SK-N-SH (cell line): Measurements from ENCODE around the gene CD300LG. TPM values are rescaled to one million over a fixed set of nuclear protein-coding genes. Genes with fewer than 3 reads are reported as not detected.

Source experiments
- CTCF ChIA-PET: fragments of 300-600, 350-600 bp; formaldehyde crosslinking; extraction: SDS; loops from one replicate; lab custom pipeline; 2021; lab: Yijun Ruan, JAX
- POLR2A ChIA-PET: fragments of 350-600 bp; sonication (Branson Sonifier 250); formaldehyde crosslinking; extraction: SDS; loops from one replicate; lab custom pipeline; 2020; ENCODE audit warnings: antibody characterized with exemption, inconsistent platforms; lab: Yijun Ruan, JAX
- DNase-seq: peaks from one replicate; pipeline ENCODE4 v3.0.0; 2012
- H2AFZ ChIP-seq: fragments of 200-600 bp; sonication (generic); 2 replicates; pipeline ENCODE4 v1.8.1; 2016; ENCODE audit warnings: antibody characterized with exemption, mild to moderate bottlenecking, low read depth
- H3F3A ChIP-seq: fragments of 200-600 bp; sonication (generic); replicated peaks from 2 replicates; pipeline ENCODE3; 2016; ENCODE audit warnings: antibody characterized with exemption, mild to moderate bottlenecking; ENCODE audit not compliant: insufficient read depth
- H3K27ac ChIP-seq, 2 experiments: fragments of 200-500 bp in 1 of 2; fragments of 200-600 bp in 1 of 2; sonication (Bioruptor generic) in 1 of 2; sonication (generic), shearing (Covaris generic) in 1 of 2; 2 replicates each; pipeline versions ENCODE4 v1.5.1 to v1.6.1; 2014 to 2016; ENCODE audit warnings: low read depth in 2 of 2, inconsistent platforms in 1 of 2, low read length in 1 of 2, mild to moderate bottlenecking in 1 of 2, mixed read lengths in 1 of 2
- H3K27me3 ChIP-seq: fragments of 200-600 bp; sonication (generic), shearing (Covaris generic); 2 replicates; pipeline ENCODE4 v1.6.1; 2016; ENCODE audit warnings: mixed run types; ENCODE audit not compliant: insufficient read depth
- H3K36me3 ChIP-seq, 2 experiments: fragments of 200-500 bp in 1 of 2; fragments of 200-600 bp in 1 of 2; sonication (Bioruptor generic) in 1 of 2; sonication (generic) in 1 of 2; replicated peaks in 1 of 2; 2 replicates each; pipeline versions ENCODE3 to v1.5.1; 2014 to 2016; ENCODE audit warnings: low read length in 1 of 2, mild to moderate bottlenecking in 1 of 2; ENCODE audit not compliant: insufficient read depth in 2 of 2, control insufficient read depth in 1 of 2
- H3K4me1 ChIP-seq, 2 experiments: fragments of 200-500 bp in 1 of 2; fragments of 200-600 bp in 1 of 2; sonication (Bioruptor generic) in 1 of 2; sonication (generic), shearing (Covaris generic) in 1 of 2; 2 replicates each; pipeline versions ENCODE4 v1.5.1 to v1.6.1; 2014 to 2016; ENCODE audit warnings: low read depth in 1 of 2, low read length in 1 of 2, mixed run types in 1 of 2; ENCODE audit not compliant: insufficient read depth in 2 of 2, control insufficient read depth in 1 of 2
- H3K4me2 ChIP-seq: fragments of 200-600 bp; sonication (generic), shearing (Covaris generic); 2 replicates; pipeline ENCODE4 v1.6.1; 2017; ENCODE audit warnings: mixed run types
- H3K4me3 ChIP-seq, 2 experiments: fragments of 200-500 bp in 1 of 2; fragments of 200-600 bp in 1 of 2; sonication (Bioruptor generic) in 1 of 2; sonication (generic), shearing (Covaris generic) in 1 of 2; 2 replicates each; pipeline versions ENCODE4 v1.5.1 to v1.8.1; 2014 to 2016; ENCODE audit warnings: low read depth in 2 of 2, inconsistent platforms in 1 of 2, low read length in 1 of 2, mild to moderate bottlenecking in 1 of 2, mixed read lengths in 1 of 2, moderate library complexity in 1 of 2
- H3K79me2 ChIP-seq: fragments of 200-600 bp; sonication (generic); 2 replicates; pipeline ENCODE4 v1.8.1; 2017; ENCODE audit warnings: mild to moderate bottlenecking; ENCODE audit not compliant: insufficient read depth
- H3K9ac ChIP-seq: fragments of 200-600 bp; sonication (generic); 2 replicates; pipeline ENCODE4 v1.6.1; 2017; ENCODE audit warnings: mixed run types
- H3K9me2 ChIP-seq: fragments of 200-600 bp; sonication (generic); 2 replicates; pipeline ENCODE4 v1.6.1; 2017; ENCODE audit warnings: mixed run types
- H3K9me3 ChIP-seq: fragments of 200-600 bp; sonication (generic); 2 replicates; pipeline ENCODE4 v1.6.1; 2017; ENCODE audit warnings: mixed run types, mild to moderate bottlenecking, moderate library complexity
- H4K20me1 ChIP-seq: fragments of 200-600 bp; sonication (generic); 2 replicates; pipeline ENCODE4 v1.6.1; 2017; ENCODE audit warnings: mild to moderate bottlenecking, mixed run types; ENCODE audit not compliant: insufficient read depth
- CTCF ChIP-seq: fragments of 200-600 bp; sonication (generic); IDR thresholded peaks from 2 replicates; pipeline ENCODE4 v1.6.1; 2017; ENCODE audit warnings: antibody characterized with exemption, mild to moderate bottlenecking, moderate library complexity
- EZH2phosphoT487 ChIP-seq: fragments of 200-600 bp; sonication (generic); IDR thresholded peaks from 2 replicates; pipeline ENCODE4 v1.6.1; 2017; ENCODE audit warnings: low read depth, mixed run types, mild to moderate bottlenecking, antibody characterized with exemption, moderate library complexity, borderline replicate concordance
- IRF3 ChIP-seq: fragments of 150-350 bp; IDR thresholded peaks from 2 replicates; pipeline ENCODE4 v1.6.1; 2016; ENCODE audit warnings: mild to moderate bottlenecking, low read depth, low read length
- JUND ChIP-seq: IDR thresholded peaks from 2 replicates; pipeline ENCODE4 v1.4.0; 2012
- MAX ChIP-seq: IDR thresholded peaks from 2 replicates; pipeline ENCODE4 v1.4.0; 2012; ENCODE audit warnings: low read depth
- MEF2A ChIP-seq: IDR thresholded peaks from 2 replicates; pipeline ENCODE4 v1.4.0; 2012; ENCODE audit warnings: low read depth, borderline replicate concordance
- RAD21 ChIP-seq: IDR thresholded peaks from 2 replicates; pipeline ENCODE4 v1.6.1; 2012; ENCODE audit warnings: mild to moderate bottlenecking, low read length
- RCOR1 ChIP-seq: fragments of 150-350 bp; IDR thresholded peaks from 2 replicates; pipeline ENCODE4 v1.6.1; 2017; ENCODE audit warnings: antibody characterized with exemption, low read length
- RXRA ChIP-seq: IDR thresholded peaks from 2 replicates; pipeline ENCODE4 v1.4.0; 2012; ENCODE audit warnings: low read depth, mild to moderate bottlenecking, borderline replicate concordance
- SIN3A ChIP-seq: IDR thresholded peaks from 2 replicates; pipeline ENCODE4 v1.6.1; 2012; ENCODE audit warnings: low read depth, mild to moderate bottlenecking, low read length, moderate library complexity, borderline replicate concordance
- TEAD4 ChIP-seq: IDR thresholded peaks from 2 replicates; pipeline ENCODE4 v1.4.0; 2012; ENCODE audit warnings: mild to moderate bottlenecking, borderline replicate concordance; ENCODE audit not compliant: insufficient read depth
- YY1 ChIP-seq: IDR thresholded peaks from 2 replicates; pipeline ENCODE4 v1.4.0; 2012; ENCODE audit warnings: low read depth, mild to moderate bottlenecking
- ZBTB33 ChIP-seq: IDR thresholded peaks from 2 replicates; pipeline ENCODE4 v1.4.0; 2012; ENCODE audit warnings: low read depth, borderline replicate concordance
- WGBS: methylation state at CpG from one replicate; pipeline ENCODE4 v1.1.6; 2017; ENCODE audit warnings: low lambda C conversion rate; 5-methylcytosine and 5-hydroxymethylcytosine counted together
- polyA plus RNA-seq, 3 experiments: library from polyadenylated mRNA; depleted of rRNA; stranded (reverse); fragments of >200 nt; gene quantifications; 2 replicates each; pipeline ENCODE4 v1.2.3, GENCODE V29; 2012

CD300LG gene
- polyA plus RNA-seq, 1 of the 3 experiments (the other 2 are of a cell fraction) = not detected

- H3K4me2 ChIP-seq = no peak overlapping the region
- H3K27ac ChIP-seq = no peak overlapping the region
- no peak overlapping the region for H2AFZ ChIP-seq
- H3K4me1 ChIP-seq = peaks cover 0 to 9% of the 10 kb centered on the region in 2 experiments; a peak in 1 of 4 replicates
- no peaks in the 10 kb centered on the region for H3K27me3 ChIP-seq
- POLR2A ChIA-PET = no interaction called here
- no peak overlapping the region for H3K9ac ChIP-seq
- H4K20me1 ChIP-seq = no peaks in the 10 kb centered on the region
- no peaks in the 10 kb centered on the region for H3F3A ChIP-seq
- no peaks in the 10 kb centered on the region for H3K9me3 ChIP-seq
- no peaks in the 10 kb centered on the region for H3K9me2 ChIP-seq
- H3K36me3 ChIP-seq = no peaks in the 10 kb centered on the region
- no peak overlapping the region for H3K4me3 ChIP-seq
- CTCF ChIA-PET = interaction anchor here (1.0 to 23.5 kb wide), 4 partner anchors 10 to 106 kb away, joined by 4 to 344 read pairs (median 4); no protein-coding TSS in a partner anchor
- DNase-seq = no peak
- TF ChIP-seq YY1 = no peak
- TF ChIP-seq RAD21 = no peak
- TF ChIP-seq CTCF = no peak
- TF ChIP-seq RXRA = no peak
- TF ChIP-seq EZH2phosphoT487 = no peak
- TF ChIP-seq JUND = no peak
- TF ChIP-seq TEAD4 = no peak
- TF ChIP-seq MAX = no peak
- no peak for TF ChIP-seq ZBTB33
- TF ChIP-seq RCOR1 = no peak
- no peak for TF ChIP-seq SIN3A
- no peak for TF ChIP-seq MEF2A
- no peak for TF ChIP-seq IRF3
- H3K79me2 ChIP-seq = no peaks in the 10 kb centered on the region
- 75% methylated on average over 4 of the region's 4 CpGs for WGBS
Measured at GRCh38 chr17:43888548-43888947, 41.6 kb downstream of the CD300LG start.
